Chondrocyte (in vitro differentiated cells): ENCODE measurements around the gene PROB1. TPM values are rescaled to one million over a fixed set of nuclear protein-coding genes. Genes with fewer than 3 reads are reported as not detected.

ENCODE experiments used
- DNase-seq: peaks from one replicate; pipeline ENCODE4 v3.0.0; 2021; ENCODE audit warnings: mixed read lengths, low spot score
- H3K27ac Mint-ChIP-seq: one replicate; pipeline ENCODE4 v1.8.0; 2021; ENCODE audit warnings: mild to moderate bottlenecking, moderate library complexity, mixed read lengths; ENCODE audit not compliant: unreplicated experiment
- H3K27me3 Mint-ChIP-seq: 2 replicates; pipeline ENCODE4 v1.8.0; 2021; ENCODE audit warnings: low read depth, mixed read lengths
- H3K36me3 Mint-ChIP-seq: 2 replicates; pipeline ENCODE4 v1.8.0; 2021; ENCODE audit warnings: low read depth, mixed read lengths
- H3K4me1 Mint-ChIP-seq: 2 replicates; pipeline ENCODE4 v1.8.0; 2021; ENCODE audit warnings: low read depth, mild to moderate bottlenecking, mixed read lengths
- H3K4me3 Mint-ChIP-seq: one replicate; pipeline ENCODE4 v1.8.0; 2021; ENCODE audit warnings: mild to moderate bottlenecking, moderate library complexity, mixed read lengths; ENCODE audit not compliant: unreplicated experiment
- H3K9me3 Mint-ChIP-seq: 2 replicates; pipeline ENCODE4 v1.8.0; 2021; ENCODE audit warnings: low read depth, mixed read lengths
- CTCF ChIP-seq: fragments of 200-600 bp; sonication (generic); IDR thresholded peaks from 2 replicates; pipeline ENCODE4 v1.5.0; 2021; ENCODE audit warnings: antibody characterized with exemption, mild to moderate bottlenecking, moderate library complexity
- total RNA-seq: library from RNA; stranded (reverse); gene quantifications from 3 replicates; pipeline ENCODE4 v1.2.1, GENCODE V29; 2021

Gene PROB1
- total RNA-seq, 1 donor from 2014 or later = 2.3 TPM

DNA sequence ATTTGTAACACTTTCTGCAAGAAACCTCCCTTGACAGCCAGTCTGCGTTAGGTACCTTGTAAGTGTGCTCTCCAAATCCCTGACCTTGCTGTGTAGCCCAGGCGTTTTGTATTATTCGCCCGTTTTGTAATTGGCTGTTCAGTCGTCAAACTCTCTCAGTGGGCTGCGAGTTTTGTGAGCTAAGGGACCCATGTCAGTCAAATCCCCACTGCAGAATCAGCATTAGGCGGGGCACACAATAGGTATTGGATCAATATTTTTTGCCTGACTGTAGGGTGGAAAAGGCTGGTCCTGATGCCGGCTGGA is 43.8 kb upstream of the PROB1 start:
- peak overlapping the region; percentile 49 for H3K27ac Mint-ChIP-seq
- TF ChIP-seq CTCF = no peak

DNA sequence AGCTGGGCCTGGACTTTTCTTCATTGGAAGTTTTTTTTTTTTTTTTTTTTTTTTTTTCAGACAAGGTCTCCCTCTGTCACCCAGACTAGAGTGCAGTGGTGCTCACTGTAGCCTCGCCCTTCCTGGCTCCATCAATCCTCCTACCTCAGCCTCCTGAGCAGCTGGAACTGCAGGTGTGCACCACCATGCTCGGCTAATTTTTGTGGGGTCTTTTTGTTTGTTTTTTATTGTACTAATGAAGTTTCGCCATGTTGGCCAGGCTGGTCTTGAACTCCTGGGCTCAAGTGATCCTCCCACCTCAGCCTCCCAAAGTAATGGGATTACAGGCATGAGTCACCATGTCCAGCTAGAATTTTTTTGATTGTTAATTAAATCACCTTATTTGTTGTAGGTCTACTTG is 40.8 kb upstream of the PROB1 start:
- no peak for TF ChIP-seq CTCF
- Mint-ChIP-seq H3K4me1 (peaks cover 17% of the 10 kb centered on the region), H3K36me3 (peaks cover 8% of the 10 kb centered on the region), H3K27ac (no peak overlapping the region), H3K4me3 (no peak overlapping the region), H3K27me3 (no peaks in the 10 kb centered on the region), H3K9me3 (no peaks in the 10 kb centered on the region)
- DNase-seq = no peak

More for the DNA sequence above, 43.8 kb upstream of the PROB1 start:
- peaks cover 19% of the 10 kb centered on the region for H3K4me1 Mint-ChIP-seq
- H3K36me3 Mint-ChIP-seq = peaks cover 8% of the 10 kb centered on the region
- DNase-seq = no peak
- no peaks in the 10 kb centered on the region for H3K27me3 Mint-ChIP-seq
- H3K9me3 Mint-ChIP-seq = no peaks in the 10 kb centered on the region
- peak overlapping the region; percentile 99 for H3K4me3 Mint-ChIP-seq

- Mint-ChIP-seq H3K27ac (no peak overlapping the region), H3K27me3 (no peaks in the 10 kb centered on the region), H3K9me3 (no peaks in the 10 kb centered on the region), H3K36me3 (peaks cover 11% of the 10 kb centered on the region), H3K4me3 (no peak overlapping the region), H3K4me1 (peaks cover 8% of the 10 kb centered on the region)
- no peak for DNase-seq
- TF ChIP-seq CTCF = no peak
Measured at GRCh38 chr5:139431706-139432105, 36.8 kb upstream of the PROB1 start.

GRCh38 chr5:139430015-139430414 is 35.1 kb upstream of the PROB1 start:
- Mint-ChIP-seq H3K36me3 (peaks cover 15% of the 10 kb centered on the region), H3K27me3 (no peaks in the 10 kb centered on the region), H3K27ac (no peak overlapping the region), H3K9me3 (no peaks in the 10 kb centered on the region), H3K4me1 (peaks cover 14% of the 10 kb centered on the region), H3K4me3 (no peak overlapping the region)
- DNase-seq = no peak
- no peak for TF ChIP-seq CTCF

- no peak for DNase-seq
- H3K36me3 Mint-ChIP-seq = peaks cover 19% of the 10 kb centered on the region
- TF ChIP-seq CTCF = no peak
- H3K4me3 Mint-ChIP-seq = no peak overlapping the region
- peaks cover 19% of the 10 kb centered on the region for H3K4me1 Mint-ChIP-seq
- no peaks in the 10 kb centered on the region for H3K27me3 Mint-ChIP-seq
- no peaks in the 10 kb centered on the region for H3K9me3 Mint-ChIP-seq
- H3K27ac Mint-ChIP-seq = no peak overlapping the region
Measured at GRCh38 chr5:139426203-139426885, 31.4 kb upstream of the PROB1 start.
